Fibroblast of skin of left quadriceps (primary cell): ENCODE measurements around the gene MAP3K4.

ENCODE experiments used
- DNase-seq, 2 experiments: peaks; one replicate each; pipeline ENCODE4 v3.0.0-alpha.2; 2013; ENCODE audit warnings: low read depth in 2 of 2

Gene MAP3K4

GRCh38 chr6:160991406-160992060, at the start of gene MAP3K4:
TSS of gene MAP3K4 (plus strand) at chr6:160991769. CDS start at chr6:160991932, 163 bp downstream.
- peak; percentile 57 to 59 for DNase-seq

- DNase-seq, result no peak
These were observed 47.6 kb upstream of the MAP3K4 start for GRCh38 chr6:160943997-160944396.

- DNase-seq, result no peak
These were observed 45.9 kb upstream of the MAP3K4 start for GRCh38 chr6:160945516-160946177.

GRCh38 chr6:160949531-160949930, 42.0 kb upstream of the MAP3K4 start:
- no peak for DNase-seq

- DNase-seq, result no peak
These were observed 41.1 kb upstream of the MAP3K4 start for GRCh38 chr6:160950507-160950906.

- no peak for DNase-seq
These were observed 40.2 kb upstream of the MAP3K4 start for GRCh38 chr6:160951187-160952030.

GRCh38 chr6:160952633-160953281, 38.8 kb upstream of the MAP3K4 start:
- no peak for DNase-seq

GRCh38 chr6:160955508-160956295, 35.9 kb upstream of the MAP3K4 start:
- DNase-seq, result no peak

GRCh38 chr6:160956300-160957035, 35.1 kb upstream of the MAP3K4 start:
- no peak for DNase-seq

GRCh38 chr6:160959726-160960435, 31.7 kb upstream of the MAP3K4 start:
- no peak for DNase-seq

- DNase-seq, result no peak
These were observed 30.7 kb upstream of the MAP3K4 start for GRCh38 chr6:160960839-160961238.

GRCh38 chr6:160962835-160963623, 28.5 kb upstream of the MAP3K4 start:
- DNase-seq, result no peak

- DNase-seq, result no peak
These were observed 27.9 kb upstream of the MAP3K4 start for GRCh38 chr6:160963651-160964050.

GRCh38 chr6:160965893-160966292, 25.7 kb upstream of the MAP3K4 start:
- no peak for DNase-seq

GRCh38 chr6:160966493-160967229, 24.9 kb upstream of the MAP3K4 start:
- DNase-seq, result no peak

GRCh38 chr6:160967351-160967750, 24.2 kb upstream of the MAP3K4 start:
- no peak for DNase-seq

- DNase-seq, result no peak
These were observed 23.7 kb upstream of the MAP3K4 start for GRCh38 chr6:160967833-160968232.

- no peak for DNase-seq
These were observed 20.4 kb upstream of the MAP3K4 start for GRCh38 chr6:160971171-160971570.
